GM19455 (cell line): ENCODE measurements around the gene ZNF568.
A peak's percentile ranks its signal among the peaks of the same experiment; 100 is the strongest.

Source experiments
- ATAC-seq: cut with Tn5 transposase; IDR thresholded peaks from one replicate; pipeline ENCODE4 v1.9.1; 2021; ENCODE audit not compliant: unreplicated experiment

ZNF568 gene

DNA sequence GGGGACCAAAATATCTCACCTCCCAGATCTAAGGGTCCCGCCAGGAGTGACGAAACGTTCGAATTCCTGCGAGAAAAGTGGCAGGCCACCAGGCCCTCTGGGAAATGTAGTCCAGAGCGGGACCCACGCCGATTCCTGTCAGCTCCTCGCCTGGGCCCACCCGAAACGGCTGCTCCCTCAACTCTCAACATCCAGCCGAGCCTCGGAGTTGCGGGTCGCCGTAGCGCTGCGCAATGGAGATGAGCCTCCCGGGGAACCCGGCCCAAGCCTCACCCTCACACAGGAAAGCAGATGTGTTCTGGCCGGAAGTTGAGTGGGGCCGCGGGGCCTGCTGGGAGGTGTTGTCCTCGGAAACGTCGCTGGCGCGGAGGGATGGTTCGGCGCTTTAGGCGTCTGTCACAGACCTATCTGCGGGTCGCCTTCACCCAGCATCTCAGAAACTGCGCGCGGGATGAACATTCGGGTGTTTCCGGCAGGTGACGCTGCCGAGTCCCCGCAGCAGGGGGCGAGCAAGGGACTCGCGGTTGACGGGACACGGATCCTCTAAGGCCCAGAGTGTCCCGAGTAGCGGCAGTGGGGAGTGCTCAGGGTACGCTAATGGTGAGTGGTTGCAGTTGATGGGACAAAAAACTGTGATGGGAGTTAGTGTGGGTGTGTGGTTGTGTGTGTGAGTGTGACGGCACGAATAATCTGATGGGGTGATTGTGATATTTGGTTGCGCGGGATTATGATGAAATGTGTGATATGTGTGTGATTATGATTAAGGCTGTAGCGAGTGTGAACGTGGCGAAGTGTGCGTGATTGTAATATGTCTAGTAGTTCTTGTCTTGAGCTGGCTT, at the start of gene ZNF568, which contains the start of gene ZNF829:
ZNF568 (plus strand) TSS at position 341 of the 839 bp plus-strand sequence. CDS start 6,439 bp downstream, outside the sequence.
ZNF829 (minus strand) TSS at position 300 of the 839 bp plus-strand sequence. CDS start 1,124 bp downstream, outside the sequence.
- peak; percentile 64 for ATAC-seq

DNA sequence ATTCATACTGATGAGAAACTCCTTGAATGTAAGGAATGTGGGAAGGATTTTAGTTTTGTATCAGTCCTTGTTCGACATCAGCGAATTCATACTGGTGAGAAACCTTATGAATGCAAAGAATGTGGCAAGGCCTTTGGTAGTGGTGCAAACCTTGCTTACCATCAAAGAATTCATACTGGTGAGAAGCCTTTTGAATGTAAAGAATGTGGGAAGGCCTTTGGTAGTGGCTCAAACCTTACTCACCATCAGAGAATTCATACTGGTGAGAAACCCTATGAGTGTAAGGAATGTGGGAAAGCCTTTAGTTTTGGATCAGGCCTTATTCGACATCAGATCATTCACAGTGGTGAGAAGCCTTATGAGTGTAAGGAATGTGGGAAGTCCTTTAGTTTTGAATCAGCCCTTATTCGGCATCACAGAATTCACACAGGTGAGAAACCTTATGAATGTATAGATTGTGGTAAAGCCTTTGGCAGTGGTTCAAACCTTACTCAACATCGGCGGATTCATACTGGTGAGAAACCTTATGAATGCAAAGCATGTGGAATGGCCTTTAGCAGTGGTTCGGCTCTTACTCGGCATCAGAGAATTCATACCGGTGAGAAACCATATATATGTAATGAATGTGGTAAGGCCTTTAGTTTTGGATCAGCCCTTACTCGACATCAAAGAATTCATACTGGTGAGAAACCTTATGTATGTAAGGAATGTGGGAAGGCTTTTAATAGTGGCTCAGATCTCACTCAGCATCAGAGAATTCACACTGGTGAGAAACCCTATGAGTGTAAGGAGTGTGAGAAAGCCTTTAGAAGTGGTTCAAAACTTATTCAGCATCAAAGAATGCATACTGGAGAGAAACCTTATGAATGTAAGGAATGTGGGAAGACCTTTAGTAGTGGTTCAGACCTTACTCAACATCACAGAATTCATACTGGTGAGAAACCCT, 38.9 kb upstream of the ZNF568 start:
- ATAC-seq = no peak

DNA sequence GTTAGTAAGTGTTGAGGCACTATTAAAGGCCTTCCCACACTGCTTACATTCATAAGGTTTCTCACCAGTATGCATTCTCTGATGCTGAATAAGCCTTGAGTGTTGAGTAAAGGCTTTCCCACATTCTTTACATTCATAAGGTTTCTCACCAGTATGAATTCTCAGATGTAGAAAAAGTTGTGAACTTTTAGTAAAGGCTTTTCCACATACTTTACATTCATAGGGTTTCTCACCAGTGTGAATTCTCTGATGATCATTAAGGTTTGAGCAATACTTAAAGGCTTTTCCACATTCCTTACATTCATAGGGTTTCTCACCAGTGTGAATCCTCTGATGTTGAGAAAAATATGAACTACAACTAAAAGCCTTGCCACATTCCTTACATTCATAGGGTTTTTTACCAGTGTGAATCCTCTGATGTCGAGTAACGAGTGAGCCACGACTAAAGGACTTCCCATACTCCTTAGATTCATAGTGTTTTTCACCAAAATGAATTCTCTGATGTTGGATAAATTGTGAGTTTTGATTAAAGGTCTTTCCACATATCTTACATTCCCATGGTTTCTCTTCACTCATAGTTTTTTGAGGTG, 24.3 kb upstream of the ZNF568 start:
- ATAC-seq = no peak

DNA sequence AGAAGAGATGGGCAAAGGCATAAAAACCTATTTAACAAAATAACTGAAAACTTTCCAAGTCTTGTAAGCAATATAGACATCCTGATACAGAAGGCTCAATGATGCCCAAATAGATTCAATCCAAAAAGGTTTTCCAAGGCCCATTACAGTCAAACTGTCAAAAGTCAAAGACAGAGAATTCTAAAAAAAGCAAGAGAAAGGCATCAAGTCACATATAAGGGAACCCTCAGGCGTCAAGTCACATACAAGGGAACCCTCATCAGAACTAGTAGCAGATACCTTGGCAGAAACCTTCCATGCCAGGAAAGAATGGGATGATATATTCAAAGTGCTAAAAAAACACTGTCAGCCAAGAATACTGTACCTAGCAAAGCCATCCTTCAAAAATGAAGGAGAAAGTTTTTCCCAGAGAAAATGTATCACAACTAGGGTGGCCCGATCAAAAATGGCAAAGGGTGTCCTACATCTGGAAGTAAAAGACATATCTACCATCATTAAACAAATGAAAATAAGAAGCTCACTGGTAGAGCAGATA, 21.2 kb upstream of the ZNF568 start:
- no peak for ATAC-seq

DNA sequence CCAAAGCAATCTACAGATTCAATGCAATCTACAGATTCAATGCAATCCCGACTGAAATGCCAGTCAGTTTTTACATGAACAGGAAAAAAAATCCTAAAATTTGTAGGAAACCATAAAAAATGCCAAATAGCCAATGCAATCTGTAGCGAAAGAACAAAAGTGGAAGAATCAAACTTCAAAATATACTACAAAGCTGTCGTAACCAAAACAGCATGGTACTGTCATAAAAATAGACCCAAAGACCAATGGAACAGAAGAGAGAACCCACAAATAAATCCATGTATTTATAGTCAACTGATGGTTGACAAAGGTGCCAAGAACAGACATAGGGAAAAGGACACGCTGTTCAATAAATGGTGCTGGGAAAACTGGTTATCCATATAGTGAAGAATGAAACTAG, 17.7 kb upstream of the ZNF568 start:
- no peak for ATAC-seq

DNA sequence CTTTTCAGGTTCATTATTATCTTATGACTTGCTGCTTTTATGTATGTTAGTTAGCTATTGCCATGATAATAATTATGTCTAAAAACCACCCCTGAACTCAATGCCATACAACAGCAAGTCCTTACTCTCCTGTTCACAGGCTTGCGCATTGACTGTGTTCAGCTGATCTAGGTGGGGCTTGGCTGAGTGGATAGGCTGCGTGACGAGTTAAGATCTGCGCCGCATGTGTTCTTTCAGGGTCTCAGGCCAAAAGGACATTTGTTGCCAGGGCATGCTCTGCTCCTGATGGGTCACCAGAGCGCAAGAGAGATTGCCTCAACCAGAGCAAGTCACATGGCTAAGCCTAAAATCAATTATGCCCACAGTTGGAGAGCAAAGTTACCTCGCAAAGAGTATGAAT, 859 bp downstream of the ZNF568 start:
- ATAC-seq = no peak

DNA sequence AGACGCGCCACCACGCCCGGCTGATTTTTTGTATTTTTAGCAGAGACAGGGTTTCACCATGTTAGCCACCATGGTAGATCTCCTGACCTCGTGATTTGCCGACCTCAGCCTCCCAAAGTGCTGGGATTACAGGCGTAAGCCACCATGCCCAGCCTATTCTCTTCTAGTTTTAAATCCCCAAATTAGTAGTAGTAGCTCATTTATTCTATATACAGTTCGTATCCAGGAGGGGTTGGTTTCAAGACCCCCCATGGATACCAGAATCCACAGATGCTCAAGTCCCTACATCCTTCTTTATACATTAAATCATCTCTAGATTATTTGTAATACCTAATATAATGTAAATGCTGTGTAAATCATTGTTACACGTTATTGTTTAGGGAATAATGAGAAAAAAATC, 2.0 kb downstream of the ZNF568 start:
- ATAC-seq = no peak

DNA sequence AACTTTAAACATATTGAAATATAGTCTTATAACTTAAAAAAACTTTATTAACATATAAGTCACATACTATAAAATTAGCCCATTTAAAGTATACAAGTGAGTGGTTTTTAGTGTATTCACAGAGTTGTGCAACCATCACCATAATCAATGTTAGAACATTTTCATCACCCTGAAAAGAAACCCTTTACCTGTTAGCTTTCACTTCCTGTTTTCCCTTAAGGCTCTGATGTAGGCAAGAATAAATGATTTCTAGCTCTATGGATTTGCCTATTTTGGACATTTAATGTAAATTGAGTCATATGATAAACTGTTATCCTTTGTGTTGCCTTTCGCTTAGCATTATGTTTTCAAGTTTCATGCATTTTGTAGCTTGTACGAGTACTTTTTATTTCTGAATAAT, 15.6 kb downstream of the ZNF568 start:
- no peak for ATAC-seq

DNA sequence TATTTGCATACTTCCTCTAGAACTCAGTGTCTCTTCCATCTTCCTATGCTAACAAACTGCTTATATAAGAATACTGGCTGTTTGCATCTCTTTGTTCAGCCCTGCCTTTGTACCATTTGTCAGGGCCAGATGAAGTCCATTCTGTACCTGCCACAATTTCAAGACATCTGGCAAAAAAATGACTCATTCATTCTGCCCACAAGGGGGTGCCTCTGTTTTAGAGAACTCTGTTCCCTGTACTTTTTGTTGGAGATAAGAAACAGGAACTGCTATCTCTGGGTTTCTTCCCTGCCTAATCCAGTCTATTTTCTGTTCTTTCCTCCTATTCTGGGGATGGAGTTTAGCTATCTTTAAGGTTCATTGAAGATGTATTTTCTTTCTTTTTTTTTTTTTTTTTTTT, 23.0 kb downstream of the ZNF568 start:
- ATAC-seq = no peak

DNA sequence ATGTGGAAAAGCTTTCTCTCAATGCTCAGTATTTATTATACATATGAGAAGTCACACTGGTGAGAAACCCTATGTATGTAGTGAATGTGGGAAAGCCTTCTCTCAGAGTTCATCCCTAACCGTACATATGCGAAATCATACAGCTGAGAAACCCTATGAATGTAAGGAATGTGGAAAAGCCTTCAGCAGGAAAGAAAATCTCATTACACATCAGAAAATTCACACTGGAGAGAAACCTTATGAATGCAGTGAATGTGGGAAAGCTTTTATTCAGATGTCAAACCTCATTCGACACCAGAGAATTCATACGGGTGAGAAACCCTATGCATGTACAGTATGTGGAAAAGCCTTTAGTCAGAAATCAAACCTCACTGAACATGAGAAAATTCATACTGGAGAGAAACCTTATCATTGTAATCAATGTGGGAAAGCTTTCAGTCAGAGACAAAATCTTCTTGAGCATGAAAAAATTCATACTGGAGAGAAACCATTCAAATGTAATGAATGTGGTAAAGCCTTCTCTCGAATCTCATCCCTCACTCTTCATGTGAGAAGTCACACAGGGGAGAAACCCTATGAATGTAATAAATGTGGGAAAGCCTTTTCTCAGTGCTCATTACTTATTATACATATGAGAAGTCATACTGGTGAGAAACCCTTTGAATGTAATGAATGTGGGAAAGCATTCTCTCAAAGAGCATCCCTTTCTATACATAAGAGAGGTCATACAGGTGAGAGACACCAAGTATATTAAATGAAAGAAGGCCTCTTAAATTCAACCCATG, 34.4 kb downstream of the ZNF568 start:
- no peak for ATAC-seq

DNA sequence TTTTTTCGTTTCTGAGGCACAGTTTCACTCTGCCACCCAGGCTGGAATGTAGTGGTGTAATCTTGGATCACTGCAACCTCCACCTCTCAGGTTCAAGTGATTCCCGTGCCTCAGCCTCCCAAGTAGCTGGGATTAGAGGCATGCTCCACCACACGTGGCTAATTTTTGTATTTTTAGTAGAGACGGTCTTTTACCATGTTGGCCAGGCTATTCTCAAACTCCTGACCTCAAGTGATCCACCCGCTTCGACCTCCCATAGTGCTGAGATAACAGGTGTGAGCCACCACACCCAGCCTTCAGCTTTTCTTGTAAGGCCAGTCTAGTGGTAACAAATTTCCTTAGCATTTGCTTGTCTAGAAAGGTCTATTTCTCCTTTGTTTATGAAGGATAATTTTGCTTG, 46.2 kb downstream of the ZNF568 start:
- no peak for ATAC-seq

DNA sequence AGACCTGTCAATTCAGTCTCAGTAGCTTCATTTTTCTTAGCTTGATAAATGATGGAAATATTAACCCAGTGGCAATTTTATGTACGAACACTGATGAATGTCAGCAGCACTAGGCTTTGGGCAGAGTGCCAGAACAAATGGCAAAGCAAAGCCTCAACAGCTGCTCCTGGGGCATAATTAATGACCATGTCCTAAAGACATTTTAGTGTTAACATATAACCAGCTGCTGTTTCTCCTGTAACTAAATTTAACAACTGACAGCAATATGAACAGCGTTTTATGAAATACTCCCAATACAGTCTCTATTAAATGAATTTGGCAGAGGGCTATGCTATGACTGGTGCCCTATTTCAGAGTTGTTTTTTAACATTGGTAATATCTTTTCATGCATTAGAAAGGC, 47.1 kb downstream of the ZNF568 start:
- ATAC-seq = no peak

DNA sequence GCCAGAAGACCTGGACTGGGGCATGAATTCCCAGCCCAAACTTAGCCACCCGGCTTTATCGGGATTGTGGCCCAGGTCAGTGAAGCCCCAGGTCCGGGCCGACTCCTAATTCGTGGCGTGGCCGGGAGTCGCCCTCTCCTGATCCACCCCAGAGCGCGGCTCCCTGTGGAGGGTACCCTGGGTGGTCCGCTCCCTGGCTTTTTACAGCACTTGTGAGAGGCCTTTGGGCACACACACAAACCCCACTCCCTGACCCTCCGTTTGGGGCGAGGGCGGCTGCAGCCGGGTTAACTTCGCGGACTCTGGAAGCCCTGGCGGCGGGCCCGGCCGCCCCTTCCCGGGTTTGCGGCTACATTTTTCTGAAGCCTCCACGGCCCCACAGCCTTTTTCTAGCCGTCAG, 56.4 kb downstream of the ZNF568 start:
- ATAC-seq = no peak

DNA sequence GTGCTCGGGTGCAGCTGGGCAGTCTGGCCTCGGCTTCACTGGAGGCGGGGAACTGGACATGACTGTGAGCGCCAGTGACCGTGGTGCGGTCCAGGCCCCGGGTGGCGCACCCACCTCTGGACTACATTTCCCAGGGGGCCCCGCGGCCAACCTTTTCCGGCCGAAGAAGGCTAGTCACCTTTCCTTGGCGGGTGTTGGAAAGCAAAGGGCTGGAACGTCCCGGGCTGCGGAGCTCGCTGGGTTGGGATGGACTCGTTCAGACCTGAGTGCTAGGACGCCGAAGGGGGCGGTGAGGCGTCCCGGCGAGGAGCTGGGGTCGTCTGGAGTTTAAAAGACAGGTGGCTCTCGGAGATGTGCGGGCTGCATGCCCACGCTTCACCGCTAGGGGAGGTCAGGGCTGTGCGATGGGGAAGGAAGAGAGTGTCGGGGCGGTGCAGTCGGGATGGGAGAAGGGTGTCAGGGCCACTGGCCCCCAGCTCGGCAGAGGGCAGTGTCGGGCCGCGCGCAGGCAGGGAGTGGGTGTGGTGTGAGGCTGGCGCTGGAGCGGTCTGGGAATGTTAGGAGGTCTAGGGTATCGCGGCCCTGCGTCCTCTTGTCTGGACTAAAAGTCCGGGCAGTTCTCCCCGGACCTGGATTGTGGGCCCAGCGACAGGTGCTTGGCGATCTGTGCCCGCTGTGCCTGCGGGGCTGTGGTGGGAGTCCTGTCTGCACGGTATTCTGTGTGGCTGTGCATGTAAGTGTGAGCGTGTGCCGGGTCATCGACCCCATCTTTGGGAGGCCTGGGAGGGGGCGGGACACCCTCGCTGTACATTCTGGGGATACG, 57.1 kb downstream of the ZNF568 start:
- no peak for ATAC-seq

DNA sequence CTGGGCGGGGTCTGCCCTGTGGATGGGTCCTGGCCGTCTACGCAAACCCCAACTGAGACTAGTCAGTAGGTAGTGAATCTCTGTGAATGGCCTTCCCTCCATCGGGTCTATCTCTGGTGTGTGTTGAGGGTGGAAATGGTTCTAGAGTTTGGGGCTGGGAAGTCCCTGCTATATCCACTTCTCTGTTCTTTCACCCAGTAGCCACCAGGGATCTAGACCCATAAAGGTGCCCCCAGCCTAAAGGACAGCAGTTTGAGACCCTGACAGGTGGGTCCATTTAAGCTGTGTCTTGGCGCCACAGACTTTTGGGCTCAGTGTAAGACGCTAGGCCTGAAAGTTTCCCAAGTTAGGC, 57.7 kb downstream of the ZNF568 start:
- no peak for ATAC-seq

DNA sequence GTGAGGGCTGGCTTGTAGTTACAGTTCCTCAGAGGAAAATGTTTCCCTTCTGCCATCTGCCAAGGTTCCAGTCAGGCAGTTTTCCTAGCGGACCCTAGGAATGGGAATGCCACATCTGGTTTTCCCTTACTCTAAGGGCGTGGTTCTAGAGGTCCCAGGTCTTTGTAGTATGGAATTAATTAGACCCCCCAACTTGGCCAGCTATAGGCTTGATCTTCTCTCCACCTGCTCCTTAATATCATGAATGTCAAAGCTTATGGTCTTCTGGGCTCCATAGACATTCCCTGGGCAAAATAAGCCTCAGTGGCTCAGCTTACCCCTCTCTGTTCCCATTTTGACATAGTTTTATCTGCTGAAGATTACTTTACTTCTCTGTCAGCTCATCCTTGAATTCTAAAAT, 70.0 kb downstream of the ZNF568 start:
- no peak for ATAC-seq

DNA sequence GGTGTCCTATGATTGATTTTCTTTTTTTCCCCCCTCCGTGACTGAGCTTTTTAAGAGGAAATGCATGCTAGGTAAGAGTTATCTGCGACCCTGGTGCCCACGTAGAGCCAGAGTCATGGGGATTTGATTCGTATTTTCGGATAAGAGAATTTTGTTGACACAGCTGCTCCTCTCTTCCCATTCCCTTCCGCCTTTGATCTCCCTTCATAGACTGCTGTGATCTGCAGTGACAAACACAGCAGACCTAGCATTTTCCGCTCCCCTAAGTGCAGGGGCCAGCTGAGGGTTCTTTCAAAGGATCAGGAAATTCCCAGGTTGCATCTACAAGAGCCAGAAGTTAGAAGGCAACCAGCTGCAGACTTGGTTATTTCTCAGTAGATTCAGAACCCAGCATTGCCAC, 70.5 kb downstream of the ZNF568 start:
- ATAC-seq = no peak

DNA sequence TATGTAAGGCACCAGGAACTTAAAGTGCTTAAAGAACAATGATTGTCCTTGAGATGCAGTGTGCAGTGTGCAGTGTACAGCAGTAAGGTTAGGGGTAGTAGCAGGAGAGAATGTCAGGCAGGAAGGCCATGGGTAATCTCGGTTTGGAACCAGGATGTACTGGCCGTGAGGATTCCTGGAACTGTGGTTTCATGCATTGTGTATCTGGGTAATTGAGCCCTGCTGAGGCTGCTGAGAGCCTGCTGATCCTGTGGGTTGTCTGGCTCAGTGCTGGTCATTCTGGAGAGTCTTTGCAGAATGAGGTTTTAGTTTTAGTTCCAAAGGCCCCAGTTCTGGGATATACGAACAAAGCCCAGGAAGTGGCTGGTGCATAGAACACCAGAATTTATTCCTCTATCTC, 71.0 kb downstream of the ZNF568 start:
- no peak for ATAC-seq

DNA sequence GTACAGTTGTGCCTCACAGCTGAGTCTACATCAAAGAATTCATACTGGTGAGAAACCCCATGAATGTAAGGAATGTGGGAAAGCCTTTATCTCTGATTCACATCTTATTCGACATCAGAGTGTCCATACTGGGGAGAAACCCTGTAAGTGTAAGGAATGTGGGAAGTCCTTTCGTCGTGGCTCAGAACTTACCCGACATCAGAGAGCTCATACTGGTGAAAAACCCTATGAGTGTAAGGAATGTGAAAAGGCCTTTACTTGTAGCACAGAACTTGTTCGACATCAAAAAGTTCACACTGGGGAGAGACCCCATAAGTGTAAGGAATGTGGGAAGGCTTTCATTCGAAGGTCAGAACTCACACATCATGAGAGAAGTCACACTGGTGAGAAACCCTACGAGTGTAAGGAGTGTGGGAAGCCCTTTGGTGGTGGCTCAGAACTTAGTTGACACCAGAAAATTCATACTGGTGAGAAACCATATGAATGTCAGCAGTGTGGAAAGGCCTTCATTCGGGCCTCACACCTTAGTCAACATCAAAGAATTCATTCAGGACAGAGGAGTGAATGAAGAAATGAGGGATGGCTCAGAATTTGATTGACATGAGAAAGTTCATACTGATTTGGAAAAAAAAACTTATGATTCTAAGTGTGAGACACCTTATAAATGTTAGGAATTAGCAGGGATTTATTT, 81.2 kb downstream of the ZNF568 start:
- no peak for ATAC-seq
